MM.1S (cell line): Measurements from ENCODE around the gene ELFN1.

Source experiments
- DNase-seq: peaks from one replicate; pipeline ENCODE4 v3.0.0-alpha.2; 2015
- H2AFZ ChIP-seq: fragments of 300-600 bp; sonication (generic); 2 replicates; pipeline ENCODE4 v1.6.0; 2016; ENCODE audit warnings: antibody characterized with exemption, low read length
- H3F3A ChIP-seq: fragments of 300-600 bp; sonication (generic); 2 replicates; pipeline ENCODE4 v1.6.1; 2016; ENCODE audit warnings: mild to moderate bottlenecking, antibody characterized with exemption, low read length, moderate library complexity, mixed read lengths; ENCODE audit not compliant: insufficient read depth
- H3K27ac ChIP-seq: fragments of 300-600 bp; sonication (generic); 2 replicates; pipeline ENCODE4 v1.5.1; 2016; ENCODE audit warnings: mild to moderate bottlenecking, low read length
- H3K27me3 ChIP-seq: fragments of 300-600 bp; sonication (generic); replicated peaks from 2 replicates; pipeline ENCODE4 v1.6.0; 2016; ENCODE audit warnings: low read length; ENCODE audit not compliant: insufficient read depth
- H3K36me3 ChIP-seq: fragments of 300-600 bp; sonication (generic); replicated peaks from 2 replicates; pipeline ENCODE4 v1.6.1; 2016; ENCODE audit warnings: mild to moderate bottlenecking, low read length, mixed read lengths; ENCODE audit not compliant: insufficient read depth
- H3K4me1 ChIP-seq: fragments of 300-600 bp; sonication (generic); 2 replicates; pipeline ENCODE4 v1.6.1; 2016; ENCODE audit warnings: low read length, mixed read lengths
- H3K4me2 ChIP-seq: fragments of 300-600 bp; sonication (generic); 2 replicates; pipeline ENCODE4 v1.6.0; 2016; ENCODE audit warnings: low read depth, low read length
- H3K4me3 ChIP-seq: fragments of 300-600 bp; sonication (generic); 2 replicates; pipeline ENCODE4 v1.5.1; 2016; ENCODE audit warnings: low read length, mixed read lengths
- H3K79me2 ChIP-seq: fragments of 300-600 bp; sonication (generic); 2 replicates; pipeline ENCODE4 v1.6.1; 2016; ENCODE audit warnings: mixed run types, low read length, mixed read lengths
- H3K9ac ChIP-seq: fragments of 300-600 bp; sonication (generic); 2 replicates; pipeline ENCODE4 v1.6.1; 2016; ENCODE audit warnings: low read length, mixed read lengths
- H3K9me2 ChIP-seq: fragments of 300-600 bp; sonication (generic); replicated peaks from 2 replicates; pipeline ENCODE4 v1.6.1; 2016; ENCODE audit warnings: mild to moderate bottlenecking, low read length, mixed read lengths; ENCODE audit not compliant: insufficient read depth
- H3K9me3 ChIP-seq: fragments of 300-600 bp; sonication (generic); replicated peaks from 2 replicates; pipeline ENCODE4 v1.6.1; 2016; ENCODE audit warnings: mild to moderate bottlenecking, low read length, mixed read lengths; ENCODE audit not compliant: insufficient read depth
- H4K20me1 ChIP-seq: fragments of 300-600 bp; sonication (generic); 2 replicates; pipeline ENCODE4 v1.6.1; 2016; ENCODE audit warnings: mild to moderate bottlenecking, low read length, moderate library complexity, mixed read lengths; ENCODE audit not compliant: insufficient read depth
- CTCF ChIP-seq: fragments of 300-600 bp; sonication (generic); IDR thresholded peaks from 2 replicates; pipeline ENCODE4 v1.5.1; 2016; ENCODE audit warnings: antibody characterized with exemption, low read length, mixed read lengths
- EZH2 ChIP-seq: fragments of 300-600 bp; sonication (generic); optimal IDR thresholded peaks from 2 replicates; pipeline ENCODE3; 2017; ENCODE audit warnings: low read depth, mild to moderate bottlenecking, antibody characterized with exemption, low read length, mixed read lengths
- EZH2phosphoT487 ChIP-seq: fragments of 300-600 bp; sonication (generic); IDR thresholded peaks from 2 replicates; pipeline ENCODE4 v1.6.1; 2018; ENCODE audit warnings: antibody characterized with exemption, low read length

The ELFN1 gene

GRCh38 chr7:1748839-1749173, 78.7 kb downstream of the ELFN1 start:
- Histone ChIP-seq H3K4me1 (peaks cover 9% of the 10 kb centered on the region; the same call in 1 of the 2 replicates), H4K20me1 (no peaks in the 10 kb centered on the region), H3K4me2 (no peak overlapping the region), H3K79me2 (no peaks in the 10 kb centered on the region), H3K9me2 (no peaks in the 10 kb centered on the region), H3K27me3 (peaks cover 57% of the 10 kb centered on the region), H3F3A (no peaks in the 10 kb centered on the region), H3K36me3 (no peaks in the 10 kb centered on the region), H3K9ac (no peak overlapping the region), H2AFZ (no peak overlapping the region), H3K4me3 (no peak overlapping the region), H3K9me3 (no peaks in the 10 kb centered on the region), H3K27ac (no peak overlapping the region)
- DNase-seq = no peak
- TF ChIP-seq EZH2phosphoT487 = no peak
- TF ChIP-seq CTCF = no peak
- no peak for TF ChIP-seq EZH2

GRCh38 chr7:1749351-1749863, 79.3 kb downstream of the ELFN1 start:
- DNase-seq = no peak

GRCh38 chr7:1749864-1750466, 79.9 kb downstream of the ELFN1 start:
- no peaks in the 10 kb centered on the region for H3K79me2 ChIP-seq
- no peaks in the 10 kb centered on the region for H4K20me1 ChIP-seq
- 0 out of 2 replicates have a peak, but pooled peaks cover under 1% of the 10 kb centered on the region for H3F3A ChIP-seq
- H3K9me3 ChIP-seq = no peaks in the 10 kb centered on the region
- peaks cover 63% of the 10 kb centered on the region for H3K27me3 ChIP-seq
- no peak overlapping the region for H2AFZ ChIP-seq
- H3K4me2 ChIP-seq = no peak overlapping the region
- no peak for DNase-seq
- no peak overlapping the region for H3K9ac ChIP-seq
- no peak for TF ChIP-seq EZH2
- TF ChIP-seq CTCF = no peak
- no peak for TF ChIP-seq EZH2phosphoT487
- no peaks in the 10 kb centered on the region for H3K9me2 ChIP-seq
- H3K4me3 ChIP-seq = no peak overlapping the region
- no peaks in the 10 kb centered on the region for H3K36me3 ChIP-seq
- peaks cover 9% of the 10 kb centered on the region; the same call in 1 of the 2 replicates for H3K4me1 ChIP-seq
- H3K27ac ChIP-seq = no peak overlapping the region

More at GRCh38 chr7:1749351-1749863, 79.3 kb downstream of the ELFN1 start:
- H3K9me3 ChIP-seq = no peaks in the 10 kb centered on the region
- H3K79me2 ChIP-seq = no peaks in the 10 kb centered on the region
- H3K9ac ChIP-seq = no peak overlapping the region
- no peaks in the 10 kb centered on the region for H3F3A ChIP-seq
- no peak overlapping the region for H3K4me3 ChIP-seq
- no peaks in the 10 kb centered on the region for H3K36me3 ChIP-seq
- no peak overlapping the region for H3K27ac ChIP-seq
- H2AFZ ChIP-seq = no peak overlapping the region
- TF ChIP-seq EZH2phosphoT487 = no peak
- no peak for TF ChIP-seq EZH2
- TF ChIP-seq CTCF = no peak
- peaks cover 9% of the 10 kb centered on the region; the same call in 1 of the 2 replicates for H3K4me1 ChIP-seq
- H3K27me3 ChIP-seq = peaks cover 59% of the 10 kb centered on the region
- no peaks in the 10 kb centered on the region for H4K20me1 ChIP-seq
- H3K9me2 ChIP-seq = no peaks in the 10 kb centered on the region
- no peak overlapping the region for H3K4me2 ChIP-seq
